HepG2 (cell line): ENCODE measurements around the gene BRD3. TPM values are rescaled to one million over a fixed set of nuclear protein-coding genes. Genes with fewer than 3 reads are reported as not detected.
A peak's percentile ranks its signal among the peaks of the same experiment; 100 is the strongest.

ENCODE experiments used
- CHCHD3 ChIP-seq: sonication (generic); formaldehyde crosslinking; IDR thresholded peaks from 2 replicates; pipeline ENCODE4 v1.8.0; 2022; ENCODE audit warnings: mild to moderate bottlenecking, missing genetic modification reagents, moderate library complexity
- CREM ChIP-seq, 2 experiments: sonication (generic) in 1 of 2; formaldehyde crosslinking in 1 of 2; IDR thresholded peaks; 2 replicates each; pipeline versions ENCODE4 v1.4.0 to v1.6.1; 2016 to 2020; ENCODE audit warnings: antibody characterized with exemption in 1 of 2, mild to moderate bottlenecking in 1 of 2, missing genetic modification reagents in 1 of 2
- HIVEP1 ChIP-seq: sonication (generic); formaldehyde crosslinking; IDR thresholded peaks from 2 replicates; pipeline ENCODE4 v1.4.0; 2020; ENCODE audit warnings: mild to moderate bottlenecking, missing genetic modification reagents
- NFKB2 ChIP-seq: sonication (generic); formaldehyde crosslinking; IDR thresholded peaks from 2 replicates; pipeline ENCODE4 v1.4.0; 2020; ENCODE audit warnings: missing genetic modification reagents, borderline replicate concordance
- RNF2 ChIP-seq: fragments of 450-650 bp; conservative IDR thresholded peaks from 2 replicates; pipeline ENCODE4 v1.6.1; 2016; ENCODE audit warnings: low read depth
- TCF7 ChIP-seq: sonication (generic); IDR thresholded peaks from 2 replicates; pipeline ENCODE4 v1.6.1; 2016; ENCODE audit warnings: antibody characterized with exemption, low read depth
- ZFP36 ChIP-seq: fragments of 150-350 bp; IDR thresholded peaks from 2 replicates; pipeline ENCODE4 v1.6.1; 2018; ENCODE audit warnings: borderline replicate concordance, low read length, low read depth; ENCODE audit not compliant: partially characterized antibody
- ZFX ChIP-seq: sonication (generic); formaldehyde crosslinking; IDR thresholded peaks from 2 replicates; pipeline ENCODE4 v1.4.0; 2020; ENCODE audit warnings: mild to moderate bottlenecking, low read depth, missing genetic modification reagents, moderate library complexity
- ZNF234 ChIP-seq: sonication (generic); formaldehyde crosslinking; conservative IDR thresholded peaks from 2 replicates; pipeline ENCODE4 v1.5.1; 2020; ENCODE audit warnings: mild to moderate bottlenecking, missing genetic modification reagents
- ZNF556 ChIP-seq: sonication (generic); formaldehyde crosslinking; IDR thresholded peaks from 2 replicates; pipeline ENCODE4 v1.4.0; 2020; ENCODE audit warnings: mild to moderate bottlenecking, missing genetic modification reagents, borderline replicate concordance
- ZNF678 ChIP-seq: sonication (generic); formaldehyde crosslinking; IDR thresholded peaks from 2 replicates; pipeline ENCODE4 v1.4.0; 2020; ENCODE audit warnings: mild to moderate bottlenecking, missing genetic modification reagents
- polyA plus RNA-seq, 8 experiments: library from polyadenylated mRNA; depleted of rRNA in 3 of 8; stranded (reverse) in 7 of 8; unstranded in 1 of 8; fragments of >200 nt; fragmentation: Illumina TruSeq in 4 of 8; extraction: Trizol in 4 of 8; gene quantifications; 2 replicates each; pipeline versions ENCODE4 v1.2.1 to v1.2.3, GENCODE V29; 2011 to 2016; ENCODE audit warnings: low read depth in 4 of 8, missing spikeins in 1 of 8, mixed read lengths in 1 of 8; ENCODE audit not compliant: insufficient read depth in 1 of 8
- total RNA-seq, 5 experiments: library from RNA; depleted of rRNA; stranded (reverse); fragments of >200 nt; fragmentation: Illumina TruSeq; extraction: Trizol; gene quantifications; 2 replicates each; pipeline ENCODE4 v1.2.3, GENCODE V29; 2016; ENCODE audit warnings: low read depth in 1 of 5
- TF ChIP-seq, protein P1 (sequence below): sonication (generic); formaldehyde crosslinking; IDR thresholded peaks from 2 replicates; pipeline ENCODE4 v1.4.0; 2020; ENCODE audit warnings: low read depth, mild to moderate bottlenecking, missing genetic modification reagents
- TF ChIP-seq, protein P2 (sequence below): sonication (generic); formaldehyde crosslinking; IDR thresholded peaks from 2 replicates; pipeline ENCODE4 v1.9.0; 2021; ENCODE audit warnings: missing genetic modification reagents, borderline replicate concordance
- TF ChIP-seq, protein P3 (sequence below): sonication (generic); formaldehyde crosslinking; IDR thresholded peaks from 2 replicates; pipeline ENCODE4 v1.4.0; 2020; ENCODE audit warnings: low read depth, missing genetic modification reagents
- TF ChIP-seq, protein P4 (sequence below): sonication (generic); formaldehyde crosslinking; IDR thresholded peaks from 2 replicates; pipeline ENCODE4 v1.5.1; 2020; ENCODE audit warnings: missing genetic modification reagents, mild to moderate bottlenecking, borderline replicate concordance
- TF ChIP-seq, protein P5 (sequence below): sonication (generic); formaldehyde crosslinking; IDR thresholded peaks from 2 replicates; pipeline ENCODE4 v1.5.0; 2020; ENCODE audit warnings: mild to moderate bottlenecking, missing genetic modification reagents

Gene BRD3
- total and polyA plus RNA-seq, 2 of the 13 experiments (the other 11 are each of a cell fraction or from before 2014, with no cell fraction given): 5.9 to 12.9 TPM

DNA sequence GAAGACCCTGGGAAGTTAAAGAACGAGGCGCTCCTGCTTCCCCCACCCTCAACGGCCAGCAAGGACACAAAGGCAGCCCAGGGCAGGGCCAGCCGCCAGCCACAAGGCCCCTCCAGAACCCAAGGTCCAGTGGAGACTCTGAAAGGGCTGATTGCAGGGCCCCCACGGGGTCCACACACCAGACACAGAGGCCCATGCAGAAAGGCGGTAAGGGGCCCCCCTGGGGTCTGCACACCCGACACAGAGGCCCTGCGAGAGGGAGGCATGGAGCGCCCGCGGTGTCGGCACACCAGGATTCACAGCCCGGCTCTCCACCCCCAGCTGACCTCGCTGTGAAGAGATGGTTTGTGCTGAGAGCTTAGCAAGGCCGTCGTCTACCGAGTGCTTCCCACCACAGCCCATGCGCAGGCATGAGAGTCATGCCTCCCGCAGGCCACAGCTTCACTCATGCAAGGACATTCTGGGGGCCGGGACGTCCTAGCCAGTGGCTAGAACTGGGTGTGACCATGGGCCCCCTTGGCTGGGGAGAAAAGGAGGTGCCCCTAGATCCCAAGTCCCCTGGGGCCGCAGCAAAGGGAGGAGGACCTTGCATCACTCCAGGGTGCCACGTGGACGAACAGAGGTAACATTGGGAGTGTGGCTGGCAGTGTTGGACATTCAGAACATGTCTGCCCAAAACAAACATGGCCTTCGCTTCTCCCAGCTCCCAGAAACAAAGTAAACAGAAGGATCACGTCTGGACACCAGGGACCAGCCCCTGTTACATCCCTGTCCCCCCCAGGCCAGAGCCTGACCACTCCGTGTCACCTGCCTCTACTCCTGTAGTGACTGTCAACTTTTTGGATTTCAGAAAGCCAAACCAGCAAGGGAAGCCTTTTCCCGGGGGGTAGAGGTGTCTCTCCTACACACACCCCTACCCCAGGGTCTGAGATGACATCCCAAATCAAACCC lies 9.8 kb downstream of the BRD3 start (continued):
- TF ChIP-seq, protein P1, sequence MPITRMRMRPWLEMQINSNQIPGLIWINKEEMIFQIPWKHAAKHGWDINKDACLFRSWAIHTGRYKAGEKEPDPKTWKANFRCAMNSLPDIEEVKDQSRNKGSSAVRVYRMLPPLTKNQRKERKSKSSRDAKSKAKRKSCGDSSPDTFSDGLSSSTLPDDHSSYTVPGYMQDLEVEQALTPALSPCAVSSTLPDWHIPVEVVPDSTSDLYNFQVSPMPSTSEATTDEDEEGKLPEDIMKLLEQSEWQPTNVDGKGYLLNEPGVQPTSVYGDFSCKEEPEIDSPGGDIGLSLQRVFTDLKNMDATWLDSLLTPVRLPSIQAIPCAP (CRISPR knock-in tag): no peak
- TF ChIP-seq, protein P2, sequence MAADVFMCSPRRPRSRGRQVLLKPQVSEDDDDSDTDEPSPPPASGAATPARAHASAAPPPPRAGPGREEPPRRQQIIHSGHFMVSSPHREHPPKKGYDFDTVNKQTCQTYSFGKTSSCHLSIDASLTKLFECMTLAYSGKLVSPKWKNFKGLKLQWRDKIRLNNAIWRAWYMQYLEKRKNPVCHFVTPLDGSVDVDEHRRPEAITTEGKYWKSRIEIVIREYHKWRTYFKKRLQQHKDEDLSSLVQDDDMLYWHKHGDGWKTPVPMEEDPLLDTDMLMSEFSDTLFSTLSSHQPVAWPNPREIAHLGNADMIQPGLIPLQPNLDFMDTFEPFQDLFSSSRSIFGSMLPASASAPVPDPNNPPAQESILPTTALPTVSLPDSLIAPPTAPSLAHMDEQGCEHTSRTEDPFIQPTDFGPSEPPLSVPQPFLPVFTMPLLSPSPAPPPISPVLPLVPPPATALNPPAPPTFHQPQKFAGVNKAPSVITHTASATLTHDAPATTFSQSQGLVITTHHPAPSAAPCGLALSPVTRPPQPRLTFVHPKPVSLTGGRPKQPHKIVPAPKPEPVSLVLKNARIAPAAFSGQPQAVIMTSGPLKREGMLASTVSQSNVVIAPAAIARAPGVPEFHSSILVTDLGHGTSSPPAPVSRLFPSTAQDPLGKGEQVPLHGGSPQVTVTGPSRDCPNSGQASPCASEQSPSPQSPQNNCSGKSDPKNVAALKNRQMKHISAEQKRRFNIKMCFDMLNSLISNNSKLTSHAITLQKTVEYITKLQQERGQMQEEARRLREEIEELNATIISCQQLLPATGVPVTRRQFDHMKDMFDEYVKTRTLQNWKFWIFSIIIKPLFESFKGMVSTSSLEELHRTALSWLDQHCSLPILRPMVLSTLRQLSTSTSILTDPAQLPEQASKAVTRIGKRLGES (CRISPR knock-in tag): no peak
- peak; percentile 76; the same call in 1 of the 2 replicates for TF ChIP-seq ZNF556 (CRISPR knock-in tag)
- TF ChIP-seq CHCHD3 (CRISPR knock-in tag): no peak
- no peak for TF ChIP-seq TCF7
- TF ChIP-seq, protein P3, sequence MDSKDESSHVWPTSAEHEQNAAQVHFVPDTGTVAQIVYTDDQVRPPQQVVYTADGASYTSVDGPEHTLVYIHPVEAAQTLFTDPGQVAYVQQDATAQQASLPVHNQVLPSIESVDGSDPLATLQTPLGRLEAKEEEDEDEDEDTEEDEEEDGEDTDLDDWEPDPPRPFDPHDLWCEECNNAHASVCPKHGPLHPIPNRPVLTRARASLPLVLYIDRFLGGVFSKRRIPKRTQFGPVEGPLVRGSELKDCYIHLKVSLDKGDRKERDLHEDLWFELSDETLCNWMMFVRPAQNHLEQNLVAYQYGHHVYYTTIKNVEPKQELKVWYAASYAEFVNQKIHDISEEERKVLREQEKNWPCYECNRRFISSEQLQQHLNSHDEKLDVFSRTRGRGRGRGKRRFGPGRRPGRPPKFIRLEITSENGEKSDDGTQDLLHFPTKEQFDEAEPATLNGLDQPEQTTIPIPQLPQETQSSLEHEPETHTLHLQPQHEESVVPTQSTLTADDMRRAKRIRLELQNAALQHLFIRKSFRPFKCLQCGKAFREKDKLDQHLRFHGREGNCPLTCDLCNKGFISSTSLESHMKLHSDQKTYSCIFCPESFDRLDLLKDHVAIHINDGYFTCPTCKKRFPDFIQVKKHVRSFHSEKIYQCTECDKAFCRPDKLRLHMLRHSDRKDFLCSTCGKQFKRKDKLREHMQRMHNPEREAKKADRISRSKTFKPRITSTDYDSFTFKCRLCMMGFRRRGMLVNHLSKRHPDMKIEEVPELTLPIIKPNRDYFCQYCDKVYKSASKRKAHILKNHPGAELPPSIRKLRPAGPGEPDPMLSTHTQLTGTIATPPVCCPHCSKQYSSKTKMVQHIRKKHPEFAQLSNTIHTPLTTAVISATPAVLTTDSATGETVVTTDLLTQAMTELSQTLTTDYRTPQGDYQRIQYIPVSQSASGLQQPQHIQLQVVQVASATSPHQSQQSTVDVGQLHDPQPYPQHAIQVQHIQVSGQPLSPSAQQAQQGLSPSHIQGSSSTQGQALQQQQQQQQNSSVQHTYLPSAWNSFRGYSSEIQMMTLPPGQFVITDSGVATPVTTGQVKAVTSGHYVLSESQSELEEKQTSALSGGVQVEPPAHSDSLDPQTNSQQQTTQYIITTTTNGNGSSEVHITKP: no peak
- peak; percentile 53; the same call in 1 of the 2 replicates for TF ChIP-seq HIVEP1 (CRISPR knock-in tag)
- TF ChIP-seq, protein P4, sequence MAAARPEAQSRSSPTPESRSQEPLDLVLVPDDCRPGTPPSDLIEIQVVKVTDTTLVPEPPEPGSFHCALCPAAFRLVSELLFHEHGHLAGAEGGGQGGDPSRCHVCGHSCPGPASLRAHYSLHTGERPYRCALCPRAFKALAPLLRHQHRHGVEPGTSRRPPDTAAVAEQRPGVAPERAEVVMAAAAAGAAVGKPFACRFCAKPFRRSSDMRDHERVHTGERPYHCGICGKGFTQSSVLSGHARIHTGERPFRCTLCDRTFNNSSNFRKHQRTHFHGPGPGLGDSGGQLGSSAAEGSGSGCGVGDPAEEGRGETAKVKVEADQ (CRISPR knock-in tag): no peak
- peak; percentile 53; the same call in 1 of the 2 replicates for TF ChIP-seq CREM (IDR thresholded peaks at IDR 0.05)
- no peak for TF ChIP-seq CREM (CRISPR knock-in tag; IDR thresholded peaks at IDR 0.05)
- TF ChIP-seq, protein P5, sequence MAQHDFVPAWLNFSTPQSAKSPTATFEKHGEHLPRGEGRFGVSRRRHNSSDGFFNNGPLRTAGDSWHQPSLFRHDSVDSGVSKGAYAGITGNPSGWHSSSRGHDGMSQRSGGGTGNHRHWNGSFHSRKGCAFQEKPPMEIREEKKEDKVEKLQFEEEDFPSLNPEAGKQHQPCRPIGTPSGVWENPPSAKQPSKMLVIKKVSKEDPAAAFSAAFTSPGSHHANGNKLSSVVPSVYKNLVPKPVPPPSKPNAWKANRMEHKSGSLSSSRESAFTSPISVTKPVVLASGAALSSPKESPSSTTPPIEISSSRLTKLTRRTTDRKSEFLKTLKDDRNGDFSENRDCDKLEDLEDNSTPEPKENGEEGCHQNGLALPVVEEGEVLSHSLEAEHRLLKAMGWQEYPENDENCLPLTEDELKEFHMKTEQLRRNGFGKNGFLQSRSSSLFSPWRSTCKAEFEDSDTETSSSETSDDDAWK: no peak
- peak; percentile 79; the same call in 1 of the 2 replicates for TF ChIP-seq ZFX (CRISPR knock-in tag)
- TF ChIP-seq NFKB2: no peak; the same call in 1 of the 2 replicates
- no peak for TF ChIP-seq RNF2
- TF ChIP-seq ZNF678 (CRISPR knock-in tag): no peak
- no peak for TF ChIP-seq ZFP36
- no peak for TF ChIP-seq ZNF234
